ENCODE data around the gene CDH16.
"Not testable (repeated sequence)": the region's sequence is repeated elsewhere in the genome, so short reads cannot be mapped to it uniquely, and the experiment has no call there.

CDH16 gene

GRCh38 chr16:66898933-66899309, 19.8 kb downstream of the CDH16 start:
- peak overlapping the region; percentile 3 for H3K9ac ChIP-seq (ENCODE audit: low read length)
- no peaks in the 10 kb centered on the region for H3K27me3 ChIP-seq (ENCODE audit: control insufficient read depth in 1 of 2, insufficient read depth in 2 of 2, low read length in 2 of 2)
- H3K4me1 ChIP-seq (ENCODE audit: insufficient read depth, low read length): peaks cover 46% of the 10 kb centered on the region
- no peaks in the 10 kb centered on the region for H3K9me3 ChIP-seq (ENCODE audit: low read length)
- H3K4me3 ChIP-seq (ENCODE audit: low read depth in 1 of 2, low read length in 2 of 2): no peak overlapping the region
- H3K36me3 ChIP-seq (ENCODE audit: insufficient read depth, low read length): no peaks in the 10 kb centered on the region
- H3K27ac ChIP-seq (ENCODE audit: low read depth, low read length): peak overlapping the region; percentile 81

DNA sequence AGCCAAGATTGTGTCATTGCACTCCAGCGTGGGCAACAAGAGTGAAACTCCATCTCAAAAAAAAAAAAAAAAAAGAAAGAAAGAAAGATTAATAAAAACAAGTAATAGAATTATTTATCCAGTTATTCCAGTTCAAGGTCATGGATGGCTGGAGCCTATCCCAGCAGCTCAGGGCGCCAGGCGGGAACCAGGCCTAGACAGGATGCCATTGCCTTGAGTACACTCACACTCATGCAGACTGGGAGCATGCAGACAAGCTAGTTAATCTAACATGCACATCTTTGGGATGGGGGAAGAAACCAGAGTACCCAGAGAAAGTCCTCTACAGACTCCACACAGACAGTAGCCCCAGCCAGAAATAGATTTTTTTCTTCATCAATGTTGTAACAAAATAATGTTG, 20.5 kb downstream of the CDH16 start:
- H3K9me3 ChIP-seq (ENCODE audit: low read length): no peaks in the 10 kb centered on the region
- H3K4me3 ChIP-seq (ENCODE audit: low read depth in 1 of 2, low read length in 2 of 2): no peak overlapping the region
- H3K27ac ChIP-seq (ENCODE audit: low read depth, low read length): no peak overlapping the region
- H3K9ac ChIP-seq (ENCODE audit: low read length): no peak overlapping the region
- H3K27me3 ChIP-seq (ENCODE audit: control insufficient read depth in 1 of 2, insufficient read depth in 2 of 2, low read length in 2 of 2): no peaks in the 10 kb centered on the region
- no peaks in the 10 kb centered on the region for H3K36me3 ChIP-seq (ENCODE audit: insufficient read depth, low read length)
- H3K4me1 ChIP-seq (ENCODE audit: insufficient read depth, low read length): peaks cover 38% of the 10 kb centered on the region

- H3K9me3 ChIP-seq (ENCODE audit: low read length); H3K9ac ChIP-seq (ENCODE audit: low read length); H3K36me3 ChIP-seq (ENCODE audit: insufficient read depth, low read length); H3K27me3 ChIP-seq (ENCODE audit: control insufficient read depth in 1 of 2, insufficient read depth in 2 of 2, low read length in 2 of 2); H3K4me3 ChIP-seq (ENCODE audit: low read depth in 1 of 2, low read length in 2 of 2); H3K27ac ChIP-seq (ENCODE audit: low read depth, low read length): not testable (repeated sequence)
- peaks cover 32% of the 10 kb centered on the region for H3K4me1 ChIP-seq (ENCODE audit: insufficient read depth, low read length)
These were observed 22.0 kb downstream of the CDH16 start for GRCh38 chr16:66896682-66897081.

DNA sequence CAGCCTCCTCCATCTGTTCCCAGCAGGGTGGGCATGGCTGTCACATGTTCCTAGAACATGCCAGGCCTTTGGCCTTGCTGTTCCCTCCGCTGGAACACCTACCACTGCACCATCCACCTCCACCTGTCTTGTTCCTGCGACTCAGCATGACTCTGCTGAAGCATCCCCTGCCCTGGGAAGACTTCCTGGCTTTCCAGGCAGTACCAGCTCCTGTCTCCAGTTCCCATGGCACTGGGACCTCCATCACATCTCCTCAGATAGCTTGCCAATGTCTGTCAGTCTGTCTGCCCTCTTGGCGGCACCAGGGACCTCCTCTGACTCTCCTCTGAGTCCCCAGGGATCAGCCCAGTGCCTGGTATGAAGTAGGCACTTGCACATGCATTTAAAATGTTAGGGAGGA, 22.7 kb downstream of the CDH16 start:
- no peaks in the 10 kb centered on the region for H3K9me3 ChIP-seq (ENCODE audit: low read length)
- no peak overlapping the region for H3K4me3 ChIP-seq (ENCODE audit: low read depth in 1 of 2, low read length in 2 of 2)
- H3K27ac ChIP-seq (ENCODE audit: low read depth, low read length): no peak overlapping the region
- no peak overlapping the region for H3K9ac ChIP-seq (ENCODE audit: low read length)
- no peaks in the 10 kb centered on the region for H3K27me3 ChIP-seq (ENCODE audit: control insufficient read depth in 1 of 2, insufficient read depth in 2 of 2, low read length in 2 of 2)
- H3K4me1 ChIP-seq (ENCODE audit: insufficient read depth, low read length): peaks cover 26% of the 10 kb centered on the region
- H3K36me3 ChIP-seq (ENCODE audit: insufficient read depth, low read length): no peaks in the 10 kb centered on the region

DNA sequence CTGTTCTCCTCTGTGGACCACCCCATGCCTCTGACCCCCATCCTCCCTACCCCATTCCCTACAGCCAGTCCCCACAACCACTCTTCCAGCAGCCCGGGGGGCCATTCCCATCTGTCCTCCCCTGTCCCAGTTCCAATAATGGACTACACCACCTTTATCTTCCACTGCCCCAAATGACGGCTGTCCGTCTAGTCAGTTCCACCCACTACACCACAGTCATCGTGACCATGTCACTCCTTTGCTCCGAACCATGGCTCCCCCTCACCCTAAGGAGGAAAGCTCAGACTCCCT, 23.1 kb downstream of the CDH16 start:
- H3K9ac ChIP-seq (ENCODE audit: low read length): no peak overlapping the region

GRCh38 chr16:66894948-66895688, 23.6 kb downstream of the CDH16 start:
- H3K27me3 ChIP-seq (ENCODE audit: control insufficient read depth in 1 of 2, insufficient read depth in 2 of 2, low read length in 2 of 2): no peaks in the 10 kb centered on the region
- H3K27ac ChIP-seq (ENCODE audit: low read depth, low read length): no peak overlapping the region
- H3K4me3 ChIP-seq (ENCODE audit: low read depth in 1 of 2, low read length in 2 of 2): no peak overlapping the region
- H3K9ac ChIP-seq (ENCODE audit: low read length): no peak overlapping the region
- H3K36me3 ChIP-seq (ENCODE audit: insufficient read depth, low read length): no peaks in the 10 kb centered on the region
- H3K9me3 ChIP-seq (ENCODE audit: low read length): no peaks in the 10 kb centered on the region
- peaks cover 17% of the 10 kb centered on the region for H3K4me1 ChIP-seq (ENCODE audit: insufficient read depth, low read length)

More for the DNA sequence above, 23.1 kb downstream of the CDH16 start:
- H3K4me3 ChIP-seq (ENCODE audit: low read depth in 1 of 2, low read length in 2 of 2): no peak overlapping the region
- no peaks in the 10 kb centered on the region for H3K36me3 ChIP-seq (ENCODE audit: insufficient read depth, low read length)
- peaks cover 22% of the 10 kb centered on the region for H3K4me1 ChIP-seq (ENCODE audit: insufficient read depth, low read length)
- no peaks in the 10 kb centered on the region for H3K9me3 ChIP-seq (ENCODE audit: low read length)
- no peak overlapping the region for H3K27ac ChIP-seq (ENCODE audit: low read depth, low read length)
- no peaks in the 10 kb centered on the region for H3K27me3 ChIP-seq (ENCODE audit: control insufficient read depth in 1 of 2, insufficient read depth in 2 of 2, low read length in 2 of 2)

- H3K9me3 ChIP-seq (ENCODE audit: low read length): no peaks in the 10 kb centered on the region
- H3K27ac ChIP-seq (ENCODE audit: low read depth, low read length): no peak overlapping the region
- H3K27me3 ChIP-seq (ENCODE audit: control insufficient read depth in 1 of 2, insufficient read depth in 2 of 2, low read length in 2 of 2): no peaks in the 10 kb centered on the region
- H3K4me1 ChIP-seq (ENCODE audit: insufficient read depth, low read length): peaks cover 6% of the 10 kb centered on the region
- H3K9ac ChIP-seq (ENCODE audit: low read length): no peak overlapping the region
- H3K4me3 ChIP-seq (ENCODE audit: low read depth in 1 of 2, low read length in 2 of 2): no peak overlapping the region
- no peaks in the 10 kb centered on the region for H3K36me3 ChIP-seq (ENCODE audit: insufficient read depth, low read length)
These were observed 24.6 kb downstream of the CDH16 start for GRCh38 chr16:66894055-66894454.

DNA sequence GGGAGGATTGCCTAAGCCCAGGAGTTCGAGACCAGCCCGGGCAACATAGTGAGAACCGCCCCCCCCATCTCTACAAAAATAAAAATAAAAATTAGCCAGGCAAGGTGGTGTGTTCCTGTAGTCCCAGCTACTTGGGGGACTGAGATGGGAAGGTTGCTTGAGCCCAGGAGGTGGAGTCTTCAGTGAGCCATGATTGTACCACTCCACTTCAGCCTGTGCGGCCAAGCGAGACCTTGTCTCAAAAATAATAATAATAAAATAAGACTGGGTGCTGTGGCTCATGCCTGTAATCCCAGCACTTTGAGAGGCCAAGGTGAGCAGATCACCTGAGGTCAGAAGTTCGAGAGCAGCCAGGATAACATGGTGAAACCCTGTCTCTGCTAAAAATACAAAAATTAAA, 26.9 kb downstream of the CDH16 start:
- no peaks in the 10 kb centered on the region for H3K27me3 ChIP-seq (ENCODE audit: control insufficient read depth in 1 of 2, insufficient read depth in 2 of 2, low read length in 2 of 2)
- H3K4me3 ChIP-seq (ENCODE audit: low read depth in 1 of 2, low read length in 2 of 2): no peak overlapping the region
- H3K9me3 ChIP-seq (ENCODE audit: low read length): no peaks in the 10 kb centered on the region
- H3K4me1 ChIP-seq (ENCODE audit: insufficient read depth, low read length): no peaks in the 10 kb centered on the region
- no peak overlapping the region for H3K27ac ChIP-seq (ENCODE audit: low read depth, low read length)
- H3K9ac ChIP-seq (ENCODE audit: low read length): no peak overlapping the region
- peaks cover 1% of the 10 kb centered on the region for H3K36me3 ChIP-seq (ENCODE audit: insufficient read depth, low read length)

DNA sequence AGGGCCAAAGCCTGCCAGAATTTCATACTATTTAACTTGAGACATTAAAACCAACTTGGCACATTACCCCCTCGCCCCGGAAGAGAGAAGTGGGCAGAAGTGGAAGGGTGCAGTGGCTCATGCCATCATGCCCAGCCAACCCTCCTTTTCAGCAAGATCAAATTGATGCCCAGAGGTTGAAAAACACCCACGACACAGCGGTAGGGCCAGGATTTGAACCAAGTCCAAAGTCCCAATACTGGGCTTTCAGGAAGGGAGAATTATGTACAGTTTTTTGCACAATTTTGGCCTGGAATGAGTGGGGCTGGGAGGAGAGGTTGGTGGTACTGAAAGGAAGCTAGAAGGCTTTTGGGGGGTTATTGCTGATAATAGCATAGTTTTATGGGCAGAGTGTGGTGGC, 27.3 kb downstream of the CDH16 start:
- no peaks in the 10 kb centered on the region for H3K9me3 ChIP-seq (ENCODE audit: low read length)
- peaks cover 6% of the 10 kb centered on the region for H3K36me3 ChIP-seq (ENCODE audit: insufficient read depth, low read length)
- H3K4me1 ChIP-seq (ENCODE audit: insufficient read depth, low read length): no peaks in the 10 kb centered on the region
- H3K27me3 ChIP-seq (ENCODE audit: control insufficient read depth in 1 of 2, insufficient read depth in 2 of 2, low read length in 2 of 2): no peaks in the 10 kb centered on the region
- no peak overlapping the region for H3K27ac ChIP-seq (ENCODE audit: low read depth, low read length)
- no peak overlapping the region for H3K9ac ChIP-seq (ENCODE audit: low read length)
- H3K4me3 ChIP-seq (ENCODE audit: low read depth in 1 of 2, low read length in 2 of 2): no peak overlapping the region

- Histone ChIP-seq H3K36me3 (ENCODE audit: insufficient read depth, low read length) (peaks cover 8% of the 10 kb centered on the region), H3K4me1 (ENCODE audit: insufficient read depth, low read length) (no peaks in the 10 kb centered on the region), H3K9ac (ENCODE audit: low read length) (no peak overlapping the region), H3K9me3 (ENCODE audit: low read length) (no peaks in the 10 kb centered on the region), H3K27me3 (ENCODE audit: control insufficient read depth in 1 of 2, insufficient read depth in 2 of 2, low read length in 2 of 2) (no peaks in the 10 kb centered on the region), H3K4me3 (ENCODE audit: low read depth in 1 of 2, low read length in 2 of 2) (no peak overlapping the region), H3K27ac (ENCODE audit: low read depth, low read length) (no peak overlapping the region)
These were observed 27.9 kb downstream of the CDH16 start for GRCh38 chr16:66890799-66891198.

DNA sequence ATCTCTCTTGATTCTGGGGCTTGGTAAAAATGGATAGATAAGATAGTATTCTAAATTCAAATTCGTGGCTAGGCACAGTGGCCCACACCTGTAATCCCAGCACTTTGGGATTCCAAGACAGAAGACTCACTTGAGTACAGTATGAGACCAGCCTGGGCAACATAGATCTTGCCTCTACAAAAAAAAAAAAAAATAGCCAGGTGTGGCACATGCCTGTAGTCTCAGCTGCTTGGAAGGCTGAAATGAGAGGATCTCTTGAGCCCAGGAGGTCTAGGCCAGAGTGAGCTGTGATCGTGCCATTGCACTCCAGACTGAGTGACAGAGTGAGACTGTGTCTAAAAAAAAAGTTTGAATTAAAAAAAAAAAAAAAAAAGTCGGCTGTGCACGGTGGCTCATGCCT, 29.1 kb downstream of the CDH16 start:
- Histone ChIP-seq H3K4me1 (ENCODE audit: insufficient read depth, low read length) (no peaks in the 10 kb centered on the region), H3K9me3 (ENCODE audit: low read length) (no peaks in the 10 kb centered on the region), H3K36me3 (ENCODE audit: insufficient read depth, low read length) (peaks cover 17% of the 10 kb centered on the region), H3K4me3 (ENCODE audit: low read depth in 1 of 2, low read length in 2 of 2) (no peak overlapping the region), H3K9ac (ENCODE audit: low read length) (no peak overlapping the region), H3K27ac (ENCODE audit: low read depth, low read length) (no peak overlapping the region), H3K27me3 (ENCODE audit: control insufficient read depth in 1 of 2, insufficient read depth in 2 of 2, low read length in 2 of 2) (no peaks in the 10 kb centered on the region)
